ENCODE data around the gene SLC46A1.

- TF ChIP-seq CTCF (IDR thresholded peaks at IDR 0.05; ENCODE audit: borderline replicate concordance, extremely low read depth, low read length, poor library complexity, severe bottlenecking) (no peak), EZH2 (IDR thresholded peaks at IDR 0.05; ENCODE audit: borderline replicate concordance, low read depth, low read length, severe bottlenecking) (no peak)
Observed at GRCh38 chr17:28398280-28398981, 7.6 kb downstream of the SLC46A1 start.
